GM18498 (cell line): ENCODE data around the gene CD2AP.

ENCODE experiments used
- ATAC-seq: cut with Tn5 transposase; IDR thresholded peaks from one replicate; pipeline ENCODE4 v1.9.1; 2021; ENCODE audit warnings: mild to moderate bottlenecking, moderate library complexity; ENCODE audit not compliant: unreplicated experiment

CD2AP gene

GRCh38 chr6:47671777-47672176 is 194.2 kb downstream of the CD2AP start:
- no peak for ATAC-seq

GRCh38 chr6:47672816-47673215 is 195.2 kb downstream of the CD2AP start:
- ATAC-seq, result no peak

GRCh38 chr6:47674673-47675072 is 197.1 kb downstream of the CD2AP start:
- ATAC-seq, result no peak
